ENCODE data around the gene NFATC3. TPM values are rescaled to one million over a fixed set of nuclear protein-coding genes. Genes with fewer than 3 reads are reported as not detected.

Gene NFATC3
- total RNA-seq, 1 donor from 2014 or later: 74.5 TPM

DNA sequence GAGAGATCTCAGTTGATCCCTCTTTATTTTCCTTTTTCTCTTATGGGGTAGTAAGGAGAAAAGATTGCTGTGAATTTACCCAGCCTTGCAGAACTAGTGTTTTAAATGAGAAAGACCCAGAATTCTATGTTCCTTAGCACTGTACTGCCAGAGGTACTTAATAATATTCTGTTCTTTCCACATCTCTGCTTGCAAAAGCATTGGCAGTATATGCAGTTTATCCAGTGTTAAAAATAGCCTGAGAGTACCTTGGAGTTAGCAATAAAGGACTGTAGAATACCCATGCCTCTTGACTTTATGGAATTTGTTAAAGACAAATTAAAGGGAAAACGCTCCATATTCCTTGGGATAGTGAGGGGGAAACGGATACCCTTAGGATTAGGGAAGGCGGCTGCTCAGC, 191.1 kb downstream of the NFATC3 start:
- no peaks in the 10 kb centered on the region for H3K9me3 ChIP-seq
- intact Hi-C loops (cut with DNase I): no loop called here
- peaks cover 31% of the 10 kb centered on the region for H3K4me1 ChIP-seq
- H3K27ac ChIP-seq: peak overlapping the region; percentile 65
- H3K36me3 ChIP-seq: peaks cover 22% of the 10 kb centered on the region
- no peak overlapping the region for H3K4me3 ChIP-seq
- no peak for DNase-seq
- TF ChIP-seq, protein P1, sequence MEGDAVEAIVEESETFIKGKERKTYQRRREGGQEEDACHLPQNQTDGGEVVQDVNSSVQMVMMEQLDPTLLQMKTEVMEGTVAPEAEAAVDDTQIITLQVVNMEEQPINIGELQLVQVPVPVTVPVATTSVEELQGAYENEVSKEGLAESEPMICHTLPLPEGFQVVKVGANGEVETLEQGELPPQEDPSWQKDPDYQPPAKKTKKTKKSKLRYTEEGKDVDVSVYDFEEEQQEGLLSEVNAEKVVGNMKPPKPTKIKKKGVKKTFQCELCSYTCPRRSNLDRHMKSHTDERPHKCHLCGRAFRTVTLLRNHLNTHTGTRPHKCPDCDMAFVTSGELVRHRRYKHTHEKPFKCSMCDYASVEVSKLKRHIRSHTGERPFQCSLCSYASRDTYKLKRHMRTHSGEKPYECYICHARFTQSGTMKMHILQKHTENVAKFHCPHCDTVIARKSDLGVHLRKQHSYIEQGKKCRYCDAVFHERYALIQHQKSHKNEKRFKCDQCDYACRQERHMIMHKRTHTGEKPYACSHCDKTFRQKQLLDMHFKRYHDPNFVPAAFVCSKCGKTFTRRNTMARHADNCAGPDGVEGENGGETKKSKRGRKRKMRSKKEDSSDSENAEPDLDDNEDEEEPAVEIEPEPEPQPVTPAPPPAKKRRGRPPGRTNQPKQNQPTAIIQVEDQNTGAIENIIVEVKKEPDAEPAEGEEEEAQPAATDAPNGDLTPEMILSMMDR (IDR thresholded peaks at IDR 0.05): no peak
- H3K27me3 ChIP-seq: no peaks in the 10 kb centered on the region
- peak; percentile 63 for ATAC-seq

Small RNA genes within 50 kb of the gene (microRNA-seq; reads per million reads assigned to microRNA genes)
- gene MIR6773 (ENCODE audit: borderline microRNAs expressed): not detected

Other genes starting within 250 kb of the NFATC3 start
- gene THAP11, start 243.1 kb upstream of the NFATC3 start, total RNA-seq: 25.1 TPM
- gene NUTF2, start 238.4 kb upstream of the NFATC3 start, total RNA-seq: 55.0 TPM
- gene CENPT, start 237.7 kb upstream of the NFATC3 start, total RNA-seq: 30.0 TPM
- gene EDC4, start 212.3 kb upstream of the NFATC3 start, total RNA-seq: 48.8 TPM
- gene NRN1L, start 200.5 kb upstream of the NFATC3 start, total RNA-seq: 0.69 TPM
- 29.7 TPM for gene PSKH1, start 192.1 kb upstream of the NFATC3 start, total RNA-seq
- gene CTRL, start 153.5 kb upstream of the NFATC3 start, total RNA-seq: 0.96 TPM
- gene PSMB10, start 148.5 kb upstream of the NFATC3 start, total RNA-seq: 71.6 TPM
- gene LCAT, start 141.2 kb upstream of the NFATC3 start, total RNA-seq: 40.2 TPM
- 102 TPM for gene SLC12A4, start 116.7 kb upstream of the NFATC3 start, total RNA-seq
- not detected for gene DPEP3, start 104.9 kb upstream of the NFATC3 start, total RNA-seq
- 16.4 TPM for gene DPEP2, start 85.9 kb upstream of the NFATC3 start, total RNA-seq
- not detected for gene DPEP2NB, start 69.5 kb upstream of the NFATC3 start, total RNA-seq
- gene DDX28, start 62.1 kb upstream of the NFATC3 start, total RNA-seq: 9.9 TPM
- 11.2 TPM for gene DUS2, start 62.1 kb upstream of the NFATC3 start, total RNA-seq
- 61.0 TPM for gene ESRP2, start 150.8 kb downstream of the NFATC3 start, total RNA-seq
- 30.4 TPM for gene PLA2G15, start 160.0 kb downstream of the NFATC3 start, total RNA-seq
- 61.9 TPM for gene SLC7A6, start 179.2 kb downstream of the NFATC3 start, total RNA-seq
- 18.8 TPM for gene SLC7A6OS, start 225.6 kb downstream of the NFATC3 start, total RNA-seq
- 30.0 TPM for gene PRMT7, start 225.6 kb downstream of the NFATC3 start, total RNA-seq